NCI-H2107 (cell line): ENCODE results near the gene DNAJC27.

Source experiments
- DNase-seq: peaks from one replicate; lab custom pipeline; 2025; lab: John Stamatoyannopoulos, UW

DNAJC27 gene

DNA sequence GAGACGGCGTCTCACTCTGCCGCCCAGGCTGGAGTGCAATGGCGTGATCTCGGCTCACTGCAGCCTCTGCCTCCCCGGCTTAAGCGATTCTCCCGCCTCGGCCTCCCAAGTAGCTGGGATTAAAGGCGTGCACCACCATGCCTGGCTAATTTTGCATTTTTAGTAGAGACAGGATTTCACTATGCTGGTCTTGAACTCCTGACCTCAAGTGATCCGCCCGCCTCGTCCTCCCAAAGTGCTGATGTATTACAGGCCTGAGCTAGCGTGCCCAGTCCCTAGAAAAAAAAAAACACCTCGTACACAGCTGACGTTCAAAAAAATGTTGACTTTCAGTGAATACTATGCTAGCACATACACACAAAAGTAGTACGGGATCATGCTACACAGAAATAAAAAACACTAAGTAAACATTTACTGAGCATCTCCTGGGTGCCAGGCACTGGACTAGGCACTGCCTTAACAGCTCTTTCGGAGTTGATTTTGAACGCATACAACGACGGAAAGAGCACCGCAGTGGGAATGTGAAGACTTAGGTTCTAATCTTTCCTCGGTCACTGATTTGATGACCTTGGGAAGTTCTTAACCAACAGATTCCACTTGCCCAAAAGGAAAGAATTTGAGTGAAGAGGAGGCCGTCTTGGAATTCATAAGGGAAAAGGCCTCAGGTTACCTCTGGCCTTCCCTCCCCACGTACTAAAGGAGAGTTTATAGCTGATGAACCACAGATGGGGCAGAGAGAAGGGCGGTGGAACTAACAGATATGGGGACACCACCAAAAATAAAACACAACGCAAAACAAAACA, 1.1 kb downstream of the DNAJC27 start:
- DNase-seq: no peak

DNA sequence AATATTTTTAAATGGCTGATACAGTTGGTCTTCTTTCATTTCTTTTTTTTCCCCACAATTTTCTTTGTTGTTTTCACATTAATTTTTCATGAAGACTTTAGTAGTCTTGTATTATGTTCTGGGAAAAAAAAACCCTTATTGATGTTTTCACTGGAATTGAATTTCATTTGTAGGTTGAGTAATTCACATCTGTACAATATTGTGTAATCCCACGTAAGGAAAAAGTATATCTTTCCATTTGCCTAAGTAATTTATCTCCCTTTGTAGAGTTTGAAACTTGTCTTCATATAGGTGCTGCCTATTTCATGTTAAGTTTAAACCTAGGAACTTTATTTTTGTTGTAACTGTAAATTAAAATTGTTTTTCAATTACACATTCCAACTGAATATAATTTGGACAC, 2.0 kb downstream of the DNAJC27 start:
- DNase-seq: no peak

DNA sequence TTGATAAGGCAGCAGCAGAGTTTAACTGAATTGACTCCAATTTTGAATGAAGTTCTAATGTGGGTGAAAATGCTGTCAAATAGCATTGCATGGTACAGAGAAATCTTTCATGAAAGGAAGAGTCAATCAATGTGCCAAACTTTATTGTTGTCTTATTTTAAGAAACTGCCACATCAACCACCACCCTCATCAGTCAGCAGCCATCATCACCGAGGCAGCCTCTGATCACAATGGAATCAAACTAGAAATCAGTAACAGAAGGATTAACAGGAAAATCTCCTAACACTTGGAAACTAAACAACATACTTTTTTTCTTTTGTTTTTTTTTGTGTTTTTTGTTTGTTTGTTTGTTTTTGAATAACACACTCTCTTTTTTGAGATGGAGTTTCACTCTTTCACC, 9.9 kb downstream of the DNAJC27 start:
- no peak for DNase-seq

DNA sequence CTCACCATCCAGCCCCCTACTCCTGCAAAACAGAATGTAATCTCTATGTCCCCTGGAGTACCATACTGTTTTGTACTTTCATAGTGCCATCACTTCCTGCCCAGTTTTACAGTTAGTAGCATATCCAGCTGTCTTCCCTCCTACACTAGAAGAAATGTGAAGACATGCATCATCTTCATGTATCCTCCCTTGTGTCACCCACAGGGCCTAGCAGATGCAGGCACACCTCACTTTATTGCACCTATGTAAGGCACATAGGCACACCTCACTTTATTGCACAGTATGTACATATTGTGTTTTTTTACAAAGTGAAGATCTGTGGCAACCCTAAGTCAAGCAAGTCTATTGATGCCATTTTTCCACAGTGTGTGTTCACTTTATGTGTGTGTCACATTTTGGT, 12.0 kb downstream of the DNAJC27 start:
- DNase-seq: no peak

DNA sequence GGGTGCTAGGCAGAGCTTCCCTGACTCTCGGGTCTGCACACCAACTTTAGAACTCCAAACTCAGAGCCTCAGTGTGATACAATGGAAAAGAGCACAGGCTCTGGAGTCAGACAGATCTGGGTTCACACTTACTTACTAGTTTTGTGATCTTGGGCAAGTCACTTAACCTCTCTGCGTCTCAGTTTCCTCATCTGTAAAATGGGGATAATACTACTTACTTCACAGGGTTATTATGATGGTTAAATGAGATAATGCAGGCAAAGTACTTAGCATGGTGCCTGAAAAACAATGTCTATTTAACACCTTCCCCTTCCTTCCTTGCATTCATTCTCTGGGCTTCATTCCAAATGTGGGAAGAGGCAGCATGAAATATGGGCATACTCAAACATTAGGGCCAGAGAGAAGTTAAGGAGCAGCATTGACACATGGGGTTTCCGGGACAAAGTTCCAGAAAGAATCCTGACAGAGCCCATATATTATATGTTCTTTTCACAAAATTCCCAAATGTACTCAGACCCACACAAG, 13.3 kb downstream of the DNAJC27 start:
- no peak for DNase-seq

DNA sequence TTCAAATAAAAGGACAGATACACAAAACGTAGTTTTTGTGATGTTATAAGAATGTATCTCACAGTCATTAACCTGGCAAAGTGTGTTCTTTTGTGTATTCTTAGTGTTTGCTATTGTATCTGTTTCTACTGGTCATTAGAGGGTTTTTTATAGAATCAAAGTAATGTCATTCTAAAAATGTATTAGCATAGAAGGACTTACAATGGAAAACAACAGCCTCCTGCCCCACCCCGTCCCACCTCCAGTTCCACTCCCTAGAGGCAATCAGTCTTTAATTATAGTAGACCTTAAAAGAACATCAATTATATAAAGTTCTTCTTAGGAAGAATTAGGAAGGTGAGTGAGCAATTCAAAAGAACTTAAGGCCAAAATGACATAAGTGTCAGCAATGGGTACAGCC, 13.8 kb downstream of the DNAJC27 start:
- no peak for DNase-seq

DNA sequence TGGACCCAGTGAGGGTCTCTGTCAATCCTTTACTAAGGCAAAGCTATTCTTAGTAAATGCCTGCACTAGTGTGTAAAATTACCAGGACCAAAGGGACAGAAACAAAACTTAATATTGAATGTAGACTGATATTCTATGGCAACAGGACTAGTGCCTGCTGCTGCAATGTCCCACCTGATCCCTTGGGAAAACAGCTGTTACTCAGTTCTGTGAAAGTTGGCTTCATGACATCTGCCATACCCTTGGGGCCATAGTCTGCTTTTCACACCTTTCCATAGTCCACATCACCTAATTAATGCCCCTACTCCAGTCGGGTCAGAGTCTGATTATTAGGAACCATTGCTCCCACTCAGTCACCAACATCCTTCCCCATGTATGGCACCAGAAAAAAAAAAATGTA, 14.5 kb downstream of the DNAJC27 start:
- no peak for DNase-seq

DNA sequence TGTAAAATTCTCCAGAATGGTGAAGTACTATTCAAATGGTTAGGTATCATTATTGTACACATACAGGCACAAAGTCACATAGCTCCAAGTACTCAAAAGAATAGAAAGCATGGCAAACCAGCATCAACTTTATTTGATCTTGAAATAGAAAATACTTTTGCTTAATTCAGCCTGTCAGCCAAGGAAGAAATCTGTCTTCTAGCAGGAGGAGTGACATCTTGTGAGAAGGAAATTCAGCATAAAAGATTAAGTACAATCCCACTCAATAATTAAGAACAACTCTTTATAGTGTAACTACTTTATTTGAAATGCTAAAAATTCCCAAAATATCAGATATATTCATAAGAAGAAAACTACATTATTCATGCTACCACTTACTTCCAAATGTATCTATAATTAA, 15.8 kb downstream of the DNAJC27 start:
- DNase-seq: no peak

DNA sequence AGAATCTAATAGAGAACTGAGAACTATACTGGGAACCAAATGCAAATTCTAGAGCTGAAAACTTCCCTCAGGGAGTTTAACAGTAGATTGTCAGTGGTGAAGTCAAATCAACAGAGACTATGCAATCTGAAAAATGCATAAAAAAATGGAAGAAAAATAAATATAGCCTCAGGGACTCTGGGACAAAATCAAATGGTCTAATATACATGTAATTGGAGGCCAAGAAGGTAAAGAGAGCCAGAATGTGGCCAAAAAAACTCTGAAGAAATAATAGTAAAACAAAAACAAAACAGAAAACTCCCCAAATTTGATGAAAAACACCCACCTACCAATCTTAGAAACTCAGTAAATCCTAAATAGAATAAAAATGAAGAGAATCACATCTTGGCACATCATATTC, 16.5 kb downstream of the DNAJC27 start:
- no peak for DNase-seq

DNA sequence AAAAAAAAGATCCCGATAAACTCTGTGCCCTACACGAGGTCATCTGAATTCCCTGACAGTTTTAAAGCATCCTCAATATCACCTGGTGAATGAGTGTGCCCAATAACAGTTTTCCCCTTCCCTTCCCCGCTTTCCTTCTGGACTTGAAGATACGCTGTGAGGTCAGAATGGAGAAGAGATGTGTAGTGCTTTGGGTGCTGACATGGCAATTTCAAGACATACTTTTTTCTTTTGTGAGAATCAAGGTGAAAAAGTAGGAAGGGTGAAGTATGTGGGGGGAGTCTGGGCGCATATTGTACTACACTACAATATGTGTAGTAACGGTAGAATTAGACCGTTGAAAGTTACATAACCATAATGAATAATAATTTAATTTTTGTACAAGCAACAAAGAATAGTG, 21.7 kb downstream of the DNAJC27 start:
- DNase-seq: no peak

DNA sequence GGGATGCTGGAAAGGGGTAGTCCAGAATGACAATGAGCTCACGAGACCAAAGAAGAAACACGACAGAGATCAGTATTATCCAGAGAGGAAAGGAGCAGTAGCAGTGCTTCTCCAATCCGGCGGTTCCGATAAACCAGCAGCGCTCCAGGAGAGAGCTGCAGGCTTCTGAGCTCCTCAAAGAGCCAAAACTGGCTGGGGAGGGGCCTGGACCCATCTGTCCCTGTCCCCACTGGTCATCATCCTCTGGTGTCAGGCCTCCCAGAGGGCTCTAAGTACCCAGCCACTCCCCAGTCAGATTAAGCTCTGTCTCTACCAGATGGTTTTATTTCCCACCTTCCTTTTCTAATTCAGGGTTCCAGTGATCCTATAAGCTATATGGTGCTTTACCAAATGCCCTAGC, 23.2 kb downstream of the DNAJC27 start:
- no peak for DNase-seq

DNA sequence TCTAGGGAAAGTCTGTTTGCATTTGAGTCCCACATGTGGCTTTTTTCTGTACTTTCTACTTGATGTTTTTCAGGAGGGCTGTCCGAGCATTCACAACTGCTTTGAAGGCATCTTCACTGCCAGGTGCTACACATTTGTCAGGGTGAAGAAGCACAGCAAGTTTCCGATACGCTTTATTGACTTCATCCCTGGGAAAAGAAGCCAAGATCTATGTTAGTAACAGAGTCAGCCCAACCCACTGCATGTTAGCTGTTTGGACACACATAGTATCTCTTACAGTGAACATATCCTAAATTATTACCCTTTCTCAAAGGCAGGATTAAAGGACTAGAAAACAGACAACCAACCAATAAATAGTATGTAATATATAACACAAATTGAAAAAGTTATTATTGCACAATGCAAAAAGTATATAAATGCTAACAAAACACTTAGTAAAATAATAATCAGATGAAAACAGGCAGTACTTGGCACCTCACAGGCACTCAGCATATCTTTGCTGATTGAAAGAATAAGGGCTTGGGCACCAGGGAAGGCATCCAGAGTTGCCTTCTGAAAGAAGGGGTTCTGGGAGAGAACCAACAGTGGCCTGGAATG, 24.1 kb downstream of the DNAJC27 start:
- no peak for DNase-seq

DNA sequence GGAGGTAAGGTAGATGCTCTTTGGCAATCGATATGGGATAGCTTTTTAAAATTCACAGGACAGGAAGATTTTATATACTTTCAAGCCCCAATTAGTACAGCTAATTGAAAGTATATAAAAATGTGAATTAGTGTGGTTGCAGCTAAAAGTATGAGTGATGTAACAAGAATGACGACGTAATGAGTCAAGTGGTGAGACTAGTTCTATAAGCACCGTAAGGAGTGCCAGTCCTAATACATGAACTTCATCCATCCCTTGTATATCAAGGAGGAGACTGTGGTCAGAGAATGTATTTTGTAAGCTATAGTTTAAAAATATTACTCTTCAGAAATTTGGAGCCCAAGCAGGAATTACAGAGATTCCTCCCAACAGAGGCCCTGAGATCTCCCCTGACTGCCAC, 25.8 kb downstream of the DNAJC27 start:
- DNase-seq: no peak

DNA sequence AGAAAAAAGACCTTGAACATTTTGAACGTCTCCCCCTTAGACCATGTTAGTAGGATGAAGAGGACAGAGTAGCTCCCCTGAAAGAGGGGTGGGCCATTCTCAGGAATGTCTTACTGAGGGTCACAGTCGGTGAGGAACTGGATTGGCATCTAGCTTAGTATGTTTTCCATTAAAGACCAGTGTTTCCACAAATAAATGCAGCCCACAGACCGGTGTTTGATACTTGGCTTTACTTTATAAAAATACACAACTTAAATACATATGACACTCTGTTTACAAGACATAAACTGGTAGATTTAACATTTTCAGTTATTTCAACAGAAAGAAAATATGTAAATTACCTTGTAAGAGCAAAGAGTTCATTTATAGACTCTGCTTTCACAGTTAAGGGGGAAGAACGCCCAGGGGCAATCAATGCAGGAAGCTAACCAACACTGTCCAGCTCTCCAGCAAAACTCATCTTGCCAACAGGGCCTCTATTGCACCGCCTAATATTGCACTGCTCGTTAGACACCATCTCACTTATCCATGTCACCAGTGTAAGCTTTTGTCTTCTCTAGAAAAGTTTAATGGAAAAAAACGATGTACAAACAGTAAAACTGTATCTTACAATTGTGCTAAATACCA, 28.2 kb downstream of the DNAJC27 start:
- DNase-seq: no peak

DNA sequence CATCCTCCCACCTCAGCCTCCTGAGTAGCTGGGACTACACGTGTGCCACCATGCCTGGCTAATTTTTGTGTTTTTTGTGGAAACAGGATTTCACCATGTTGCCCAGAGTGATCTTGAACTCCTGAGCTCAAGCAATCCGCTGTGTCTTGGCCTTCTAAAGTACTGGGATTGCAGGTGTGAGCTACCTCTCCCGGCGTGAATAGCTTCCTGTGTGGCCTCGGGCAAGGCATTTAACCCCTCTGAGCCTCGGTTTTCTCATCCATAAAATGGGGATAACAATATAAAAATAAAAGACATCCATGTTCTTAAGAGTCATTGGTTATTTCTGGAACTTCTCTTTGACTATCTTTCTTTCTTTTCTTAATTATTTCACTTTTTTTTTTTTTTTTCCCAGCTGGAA, 32.4 kb downstream of the DNAJC27 start:
- no peak for DNase-seq

DNA sequence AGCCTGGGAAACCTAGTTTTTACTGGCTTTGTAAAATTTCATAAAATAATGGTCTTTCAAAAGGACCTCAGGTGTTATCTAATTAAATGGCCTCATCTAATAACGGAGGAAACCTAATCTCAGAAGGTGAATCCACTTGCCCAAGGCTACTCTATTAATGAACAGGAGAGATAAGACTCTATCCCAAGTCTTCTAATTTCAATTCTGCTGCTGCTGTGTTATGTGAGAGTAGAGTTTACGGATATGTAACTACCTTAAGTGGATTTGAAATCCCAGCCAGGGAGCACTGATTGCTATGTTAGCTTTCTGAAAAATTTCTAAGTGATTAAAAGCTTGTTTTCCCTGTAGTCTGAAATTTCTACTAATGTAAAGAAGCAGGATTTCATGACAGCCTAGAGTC, 34.5 kb downstream of the DNAJC27 start:
- no peak for DNase-seq

DNA sequence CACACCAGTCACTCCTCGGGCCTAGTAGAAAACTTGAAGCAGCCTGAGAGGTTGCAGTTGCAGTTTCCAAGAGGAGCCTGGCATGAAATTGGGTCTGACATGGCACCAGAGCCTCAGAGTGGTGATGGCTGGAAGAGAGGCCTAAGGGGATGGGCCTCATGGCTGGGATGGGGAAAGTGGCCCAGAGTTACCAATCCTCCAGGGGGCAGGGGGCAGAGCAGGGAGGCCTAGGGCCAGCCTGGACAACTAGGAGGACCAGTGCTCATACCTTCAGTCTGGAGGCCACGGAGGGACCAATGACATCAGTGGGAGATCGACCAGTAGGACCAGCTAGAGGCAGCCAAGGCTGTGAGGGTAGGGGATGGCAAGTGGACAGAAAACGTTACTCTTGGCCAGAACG, 36.6 kb downstream of the DNAJC27 start:
- DNase-seq: no peak

DNA sequence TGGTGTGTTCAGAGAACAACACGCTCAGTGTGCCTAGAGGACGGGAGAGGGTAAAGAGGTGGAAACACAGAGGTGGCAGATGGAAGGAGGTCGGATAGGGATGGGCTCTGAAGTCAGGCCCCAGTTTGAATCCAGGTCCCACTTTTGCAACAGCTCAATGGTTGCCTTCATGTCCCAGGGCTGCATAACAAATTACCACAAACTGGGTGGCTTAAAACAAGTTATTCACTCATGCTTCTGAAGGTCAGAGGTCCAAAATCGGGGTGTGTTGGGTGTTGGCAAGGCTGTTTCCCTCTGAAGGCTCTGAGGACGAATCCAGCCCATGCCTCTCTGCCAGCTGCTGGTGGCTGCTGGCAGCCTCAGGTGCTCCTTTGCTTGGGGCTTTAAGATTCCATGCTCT, 39.0 kb downstream of the DNAJC27 start:
- no peak for DNase-seq

DNA sequence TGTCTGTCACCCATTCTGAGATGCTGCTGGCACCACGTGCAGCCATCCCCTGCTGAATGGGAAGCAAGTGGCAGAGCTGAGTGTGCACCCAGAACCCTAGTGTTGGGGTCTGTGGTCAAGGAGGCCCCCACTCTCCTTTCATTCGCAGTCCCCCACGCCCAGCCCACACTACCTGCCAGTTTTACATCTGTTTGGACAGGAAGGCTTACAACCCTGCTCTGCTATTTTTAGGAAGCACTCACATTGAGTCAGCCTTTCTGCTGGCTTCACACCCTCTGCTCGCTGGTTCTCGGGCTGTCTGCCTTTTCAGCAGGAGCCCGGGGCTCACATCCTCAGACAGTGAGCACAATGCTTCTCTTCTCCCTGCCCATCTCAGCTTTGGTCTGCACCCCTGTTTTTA, 41.0 kb downstream of the DNAJC27 start:
- no peak for DNase-seq

DNA sequence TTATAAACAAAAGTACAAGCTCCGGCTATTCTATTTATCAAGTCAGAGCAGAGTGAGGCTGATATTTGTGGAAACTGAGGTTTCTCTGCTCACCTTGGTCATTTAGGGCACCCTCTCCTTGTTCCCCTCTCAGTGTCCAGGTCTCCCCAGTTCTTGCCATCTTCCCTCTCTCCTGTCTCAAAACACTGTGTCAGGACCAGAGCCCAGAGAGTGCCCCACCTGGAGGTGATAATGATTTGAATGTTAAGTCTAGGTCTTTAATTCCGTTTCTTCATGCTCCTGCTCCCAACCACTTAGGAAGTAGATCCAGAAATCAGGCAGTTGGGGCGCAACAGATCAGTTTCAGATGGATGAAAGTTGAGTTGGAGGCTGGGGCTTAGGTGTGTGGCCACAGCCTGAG, 42.5 kb downstream of the DNAJC27 start:
- no peak for DNase-seq

DNA sequence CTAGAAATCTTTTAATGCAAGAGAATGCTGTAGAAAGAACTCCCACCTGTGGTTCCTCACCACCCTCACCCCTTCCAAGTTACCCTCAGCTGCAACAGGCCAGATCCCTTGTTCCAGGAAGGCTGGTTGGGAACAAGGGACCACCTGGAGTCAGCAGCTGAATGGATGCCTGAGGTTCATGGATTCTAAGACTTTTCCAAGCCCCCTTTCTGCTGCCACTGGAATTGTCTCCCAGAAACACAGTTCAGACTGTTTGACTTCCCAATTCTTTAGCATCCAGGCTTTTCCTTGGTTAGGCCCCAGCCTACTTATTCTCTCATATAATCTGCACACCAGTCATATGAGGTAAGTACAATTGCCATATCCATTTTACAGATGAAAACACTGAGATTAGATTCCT, 43.7 kb downstream of the DNAJC27 start:
- no peak for DNase-seq

DNA sequence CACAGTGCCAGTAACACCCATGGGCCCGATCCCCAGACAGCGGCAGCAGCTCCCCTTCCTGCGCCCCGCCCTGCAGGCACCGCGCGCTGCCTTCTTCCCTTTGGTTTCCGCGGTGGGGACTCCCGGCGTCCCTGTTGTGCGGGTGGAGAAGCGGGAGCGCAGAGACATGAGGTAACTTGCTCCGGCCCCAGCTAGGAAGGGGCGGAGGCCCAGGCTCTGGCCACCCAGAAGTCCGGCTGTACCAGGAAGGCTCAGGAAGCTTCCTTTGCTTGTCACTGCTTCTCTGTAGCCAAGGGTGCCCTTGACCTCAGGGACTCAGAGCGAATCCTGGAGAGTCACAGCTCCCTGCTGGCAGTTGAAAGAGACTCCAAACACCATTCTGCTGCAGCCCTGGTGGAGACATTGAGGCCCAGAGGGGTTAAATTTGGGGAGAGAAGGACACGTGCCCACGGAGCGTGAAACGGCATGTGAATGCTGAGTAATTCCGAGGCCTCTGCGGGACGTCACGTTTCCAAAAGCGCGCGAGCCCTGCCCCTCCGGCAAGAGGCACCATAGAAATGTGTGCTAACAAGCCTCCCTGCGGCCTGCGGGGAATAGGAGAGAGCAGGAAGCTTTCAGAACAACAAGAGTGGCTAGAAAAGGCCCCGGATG, 45.0 kb downstream of the DNAJC27 start:
- DNase-seq: no peak

DNA sequence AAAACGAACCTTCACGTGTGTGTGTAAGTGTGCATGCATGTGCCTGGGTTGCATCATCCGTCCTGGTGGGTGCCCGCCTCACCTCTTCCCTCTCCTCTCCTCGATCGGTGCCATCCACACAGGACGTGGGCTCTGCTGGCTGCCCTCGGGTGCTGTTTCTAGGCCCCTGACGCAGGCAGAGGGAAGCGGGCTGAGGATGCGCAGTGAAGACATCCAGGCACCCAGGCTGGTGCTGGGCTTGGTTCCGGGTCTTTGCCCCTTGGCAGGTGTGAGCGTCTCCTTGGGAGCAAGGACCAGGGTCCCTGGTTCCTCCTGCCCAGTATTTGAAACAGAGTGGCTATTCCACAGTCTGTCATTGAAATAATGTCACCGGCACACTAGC, 45.5 kb downstream of the DNAJC27 start:
- no peak for DNase-seq
